Subcutaneous adipose tissue (tissue), 4 donors: Measurements from ENCODE around the gene ZNF101. TPM values are rescaled to one million over a fixed set of nuclear protein-coding genes. Genes with fewer than 3 reads are reported as not detected.

Source experiments
- total RNA-seq, 4 donors: library from RNA; depleted of rRNA; stranded (reverse); fragments of >200 nt; gene quantifications; one replicate each; pipeline ENCODE4 v1.1.0, GENCODE V29; 2016
- TF ChIP-seq, protein P1 (sequence below): fragments of 450-650 bp; IDR thresholded peaks from one replicate; pipeline ENCODE4 v1.5.1; 2016; ENCODE audit warnings: low read depth, mild to moderate bottlenecking, control low read depth, antibody characterized with exemption, moderate library complexity

ZNF101 gene
- total RNA-seq, 4 donors from 2014 or later: 4.5 to 11.6 (median 5.6) TPM

DNA sequence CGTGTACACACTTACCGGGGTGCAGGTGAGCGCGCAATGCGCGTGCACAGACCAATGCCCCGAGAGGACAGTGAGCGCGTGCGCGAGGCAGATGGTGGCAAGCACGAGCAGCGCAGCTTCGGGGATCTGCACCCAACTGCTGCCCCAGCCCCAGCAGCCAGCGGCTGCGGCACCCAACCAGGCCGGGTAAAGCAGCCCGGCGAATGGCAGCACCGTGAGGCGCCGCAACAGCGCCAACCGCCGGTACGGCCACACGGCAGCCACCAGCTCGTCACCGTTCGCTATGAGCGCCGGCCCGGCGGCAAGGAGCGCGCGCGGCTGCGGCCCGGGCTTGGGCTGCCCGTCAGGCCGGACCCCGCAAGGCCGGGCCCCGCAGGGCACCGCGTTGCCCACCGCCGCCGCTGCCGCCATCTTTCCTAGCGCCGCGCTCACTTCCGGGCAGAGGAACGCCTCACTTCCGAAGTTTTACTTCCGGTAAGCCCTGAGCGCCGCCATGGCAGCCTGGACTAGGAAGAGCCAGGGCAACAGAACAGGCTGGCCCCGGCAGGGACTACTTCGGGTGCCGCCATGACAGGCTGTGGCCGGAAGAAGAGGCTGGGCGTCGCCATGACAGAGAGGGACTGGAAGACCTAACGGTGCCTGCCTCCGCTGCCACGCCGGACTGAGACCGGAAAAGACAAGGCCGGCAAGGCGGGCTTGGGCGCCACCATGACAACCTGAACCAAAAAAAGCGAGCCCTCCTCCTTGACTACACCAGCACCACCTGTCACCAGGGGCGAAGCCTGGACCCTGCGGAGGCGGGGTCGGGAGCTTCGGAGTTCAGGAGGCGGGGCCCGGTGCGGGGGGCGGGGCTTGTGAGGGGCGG is 5.2 kb upstream of the ZNF101 start, which contains the start of gene ATP13A1:
ATP13A1 (minus strand) TSS at position 421 of the 865 bp plus-strand sequence; CDS start at position 411, 10 bp downstream.
- TF ChIP-seq, protein P1, sequence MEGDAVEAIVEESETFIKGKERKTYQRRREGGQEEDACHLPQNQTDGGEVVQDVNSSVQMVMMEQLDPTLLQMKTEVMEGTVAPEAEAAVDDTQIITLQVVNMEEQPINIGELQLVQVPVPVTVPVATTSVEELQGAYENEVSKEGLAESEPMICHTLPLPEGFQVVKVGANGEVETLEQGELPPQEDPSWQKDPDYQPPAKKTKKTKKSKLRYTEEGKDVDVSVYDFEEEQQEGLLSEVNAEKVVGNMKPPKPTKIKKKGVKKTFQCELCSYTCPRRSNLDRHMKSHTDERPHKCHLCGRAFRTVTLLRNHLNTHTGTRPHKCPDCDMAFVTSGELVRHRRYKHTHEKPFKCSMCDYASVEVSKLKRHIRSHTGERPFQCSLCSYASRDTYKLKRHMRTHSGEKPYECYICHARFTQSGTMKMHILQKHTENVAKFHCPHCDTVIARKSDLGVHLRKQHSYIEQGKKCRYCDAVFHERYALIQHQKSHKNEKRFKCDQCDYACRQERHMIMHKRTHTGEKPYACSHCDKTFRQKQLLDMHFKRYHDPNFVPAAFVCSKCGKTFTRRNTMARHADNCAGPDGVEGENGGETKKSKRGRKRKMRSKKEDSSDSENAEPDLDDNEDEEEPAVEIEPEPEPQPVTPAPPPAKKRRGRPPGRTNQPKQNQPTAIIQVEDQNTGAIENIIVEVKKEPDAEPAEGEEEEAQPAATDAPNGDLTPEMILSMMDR: no peak

DNA sequence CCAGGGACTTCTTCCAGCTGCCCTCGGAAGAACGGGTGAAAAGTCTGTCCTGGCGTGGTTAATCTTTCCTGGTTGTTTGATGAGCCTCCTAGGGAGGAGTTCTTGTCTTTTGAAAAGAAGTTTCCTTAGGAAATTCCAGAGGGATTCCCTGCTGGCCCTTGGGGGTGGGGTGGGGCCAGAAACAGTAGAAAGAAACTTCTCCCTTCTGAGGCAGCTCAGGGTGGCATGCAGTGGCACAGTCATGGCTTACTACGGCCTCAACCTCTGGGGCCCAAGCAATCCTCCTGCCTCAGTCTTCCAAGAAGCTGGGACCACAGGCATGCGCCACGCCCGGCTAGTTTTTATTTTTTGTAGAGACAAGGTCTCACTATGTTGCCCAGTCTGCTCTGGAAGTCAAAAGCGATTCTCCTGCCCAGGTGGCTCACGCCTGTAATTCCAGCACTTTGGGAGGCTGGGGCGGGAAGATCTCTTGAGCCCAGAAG is 1.5 kb downstream of the ZNF101 start:
- TF ChIP-seq, protein P1: no peak

DNA sequence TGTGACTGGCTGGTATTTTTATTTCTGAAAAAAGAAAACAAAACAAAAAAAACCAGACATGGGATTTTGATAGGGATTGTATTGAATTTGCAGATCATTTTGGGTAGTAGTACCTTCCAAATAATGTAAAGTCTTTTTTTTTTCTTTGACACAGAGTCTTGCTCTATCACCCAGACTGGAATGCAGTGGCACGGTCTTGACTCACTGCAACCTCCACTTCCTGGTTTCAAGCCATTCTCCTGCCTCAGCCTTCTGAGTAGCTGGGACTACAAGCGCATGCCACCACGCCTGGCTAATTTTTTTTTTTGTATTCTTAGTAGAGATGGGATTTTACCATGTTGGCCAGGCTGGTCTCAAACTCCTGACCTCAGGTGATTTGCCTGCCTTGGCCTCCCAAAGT is 4.2 kb downstream of the ZNF101 start:
- TF ChIP-seq, protein P1: no peak

DNA sequence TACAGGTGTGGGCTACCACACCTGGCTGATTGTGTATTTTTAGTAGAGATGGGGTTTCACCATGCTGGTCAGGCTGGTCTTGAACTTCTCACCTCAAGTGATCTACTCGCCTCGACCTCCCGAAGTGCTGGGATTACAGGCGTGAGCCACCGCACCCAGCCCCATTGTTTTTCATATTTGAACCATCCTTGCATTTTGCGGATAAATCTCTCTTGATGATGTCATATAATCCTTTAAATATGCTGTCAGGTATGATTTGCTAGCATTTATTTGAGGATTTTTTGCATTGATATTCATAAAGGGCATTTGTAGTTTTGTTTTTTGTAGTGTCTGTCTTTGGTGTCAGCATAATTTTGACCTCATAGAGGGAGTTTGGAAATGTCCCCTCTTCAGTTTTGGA is 5.7 kb downstream of the ZNF101 start:
- TF ChIP-seq, protein P1: no peak

DNA sequence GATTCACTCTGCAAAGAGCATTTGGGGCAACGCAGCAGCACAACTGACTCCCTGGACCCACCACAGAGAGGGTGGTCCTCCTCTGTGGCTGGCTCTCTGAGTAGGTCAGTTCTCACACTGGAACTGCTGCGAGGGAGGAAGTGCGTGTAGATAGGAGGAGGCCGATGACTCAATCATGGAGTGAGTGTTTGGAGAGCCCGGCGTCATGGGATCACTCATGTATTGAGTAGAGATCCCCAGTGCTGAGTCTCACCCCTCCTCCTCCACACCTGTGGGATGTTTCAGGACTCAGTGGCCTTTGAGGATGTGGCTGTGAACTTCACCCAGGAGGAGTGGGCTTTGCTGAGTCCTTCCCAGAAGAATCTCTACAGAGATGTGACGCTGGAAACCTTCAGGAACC is 8.9 kb downstream of the ZNF101 start:
- TF ChIP-seq, protein P1: no peak

DNA sequence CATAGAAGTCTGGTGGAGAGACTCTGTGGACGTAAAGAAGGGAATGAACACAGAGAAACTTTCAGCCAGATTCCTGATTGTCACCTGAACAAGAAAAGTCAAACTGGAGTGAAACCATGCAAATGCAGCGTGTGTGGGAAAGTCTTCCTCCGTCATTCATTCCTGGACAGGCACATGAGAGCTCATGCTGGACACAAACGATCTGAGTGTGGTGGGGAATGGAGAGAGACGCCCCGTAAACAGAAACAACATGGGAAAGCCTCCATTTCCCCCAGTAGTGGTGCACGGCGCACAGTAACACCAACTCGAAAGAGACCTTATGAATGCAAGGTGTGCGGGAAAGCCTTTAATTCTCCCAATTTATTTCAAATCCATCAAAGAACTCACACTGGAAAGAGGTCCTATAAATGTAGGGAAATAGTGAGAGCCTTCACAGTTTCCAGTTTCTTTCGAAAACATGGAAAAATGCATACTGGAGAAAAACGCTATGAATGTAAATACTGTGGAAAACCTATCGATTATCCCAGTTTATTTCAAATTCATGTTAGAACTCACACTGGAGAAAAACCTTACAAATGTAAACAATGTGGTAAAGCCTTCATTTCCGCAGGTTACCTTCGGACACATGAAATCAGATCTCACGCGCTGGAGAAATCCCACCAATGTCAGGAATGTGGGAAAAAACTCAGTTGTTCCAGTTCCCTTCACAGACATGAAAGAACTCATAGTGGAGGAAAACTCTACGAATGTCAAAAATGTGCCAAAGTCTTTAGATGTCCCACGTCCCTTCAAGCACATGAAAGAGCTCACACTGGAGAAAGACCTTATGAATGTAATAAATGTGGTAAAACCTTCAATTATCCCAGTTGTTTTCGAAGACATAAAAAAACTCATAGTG is 10.8 kb downstream of the ZNF101 start:
- TF ChIP-seq, protein P1: no peak

DNA sequence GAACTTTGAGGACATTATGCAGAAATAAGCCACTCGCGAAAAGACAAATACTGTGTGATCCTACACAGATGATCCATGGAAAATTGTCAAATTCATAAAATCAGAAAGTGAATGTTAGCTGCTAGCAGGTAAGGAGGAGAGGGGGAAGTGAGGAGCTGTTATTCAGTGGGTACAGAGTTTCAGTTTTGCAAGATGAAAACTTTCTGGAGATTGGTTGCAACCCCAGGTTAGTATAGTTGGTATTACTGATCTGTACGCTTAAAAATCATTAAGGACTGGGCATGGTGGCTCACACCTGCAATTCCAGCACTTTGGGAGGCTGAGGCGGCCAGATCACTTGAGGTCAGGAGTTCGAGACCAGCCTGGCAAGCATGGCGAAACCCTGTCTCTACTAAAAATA is 17.9 kb downstream of the ZNF101 start:
- TF ChIP-seq, protein P1: no peak
